ENCODE results near the gene MADCAM1.

Gene MADCAM1

GRCh38 chr19:543910-544608 is 47.8 kb downstream of the MADCAM1 start, which contains the start of gene GZMM:
Gene GZMM, plus strand, starts transcription at chr19:544053. Its CDS starts 19 bp downstream, at chr19:544072.
- no peak within 1 kb of the TSS for H3K4me3 ChIP-seq (ENCODE audit: low read depth, low read length)
- POLR2A ChIA-PET = no interaction called here
- DNase-seq (ENCODE audit: low read depth, low spot score) = no peak
- TF ChIP-seq CTCF (IDR thresholded peaks at IDR 0.05; ENCODE audit: insufficient read depth, low read length, missing control alignments) = no peak
- CTCF ChIA-PET = no interaction called here

GRCh38 chr19:547117-547516 is 50.8 kb downstream of the MADCAM1 start:
- ChIA-PET POLR2A (interaction anchor here (1.1 kb wide), 1 partner anchor 40 kb away, joined by 5 read pairs; no protein-coding TSS in a partner anchor), CTCF (no interaction called here)
- no peak overlapping the region for H3K4me3 ChIP-seq (ENCODE audit: low read depth, low read length)
- no peak for TF ChIP-seq CTCF (IDR thresholded peaks at IDR 0.05; ENCODE audit: insufficient read depth, low read length, missing control alignments)
- DNase-seq (ENCODE audit: low read depth, low spot score) = no peak

GRCh38 chr19:547836-548720 is 51.8 kb downstream of the MADCAM1 start:
- H3K4me3 ChIP-seq (ENCODE audit: low read depth, low read length) = no peak overlapping the region
- CTCF ChIA-PET = no interaction called here
- no peak for DNase-seq (ENCODE audit: low read depth, low spot score)
- POLR2A ChIA-PET = no interaction called here
- TF ChIP-seq CTCF (IDR thresholded peaks at IDR 0.05; ENCODE audit: insufficient read depth, low read length, missing control alignments) = no peak

- ChIA-PET CTCF (no interaction called here), POLR2A (no interaction called here)
- DNase-seq (ENCODE audit: low read depth, low spot score) = no peak
- TF ChIP-seq CTCF (IDR thresholded peaks at IDR 0.05; ENCODE audit: insufficient read depth, low read length, missing control alignments) = no peak
- no peak overlapping the region for H3K4me3 ChIP-seq (ENCODE audit: low read depth, low read length)
Measured at GRCh38 chr19:548886-549830, 52.9 kb downstream of the MADCAM1 start.

GRCh38 chr19:554817-555216 is 58.5 kb downstream of the MADCAM1 start:
- DNase-seq (ENCODE audit: low read depth, low spot score) = no peak
- CTCF ChIA-PET = interaction anchor here (1.7 kb wide), 1 partner anchor 44 kb away, joined by 5 read pairs; no protein-coding TSS in a partner anchor
- no peak overlapping the region for H3K4me3 ChIP-seq (ENCODE audit: low read depth, low read length)
- POLR2A ChIA-PET = no interaction called here
- TF ChIP-seq CTCF (IDR thresholded peaks at IDR 0.05; ENCODE audit: insufficient read depth, low read length, missing control alignments) = no peak

All from AG04449 (cell line).